ENCODE results near the gene NBPF1. TPM values are rescaled to one million over a fixed set of nuclear protein-coding genes. Genes with fewer than 3 reads are reported as not detected.
"Not testable (repeated sequence)": the region's sequence is repeated elsewhere in the genome, so short reads cannot be mapped to it uniquely, and the experiment has no call there.

The NBPF1 gene
- polyA plus RNA-seq, 1 donor from 2014 or later: 78.0 TPM

DNA sequence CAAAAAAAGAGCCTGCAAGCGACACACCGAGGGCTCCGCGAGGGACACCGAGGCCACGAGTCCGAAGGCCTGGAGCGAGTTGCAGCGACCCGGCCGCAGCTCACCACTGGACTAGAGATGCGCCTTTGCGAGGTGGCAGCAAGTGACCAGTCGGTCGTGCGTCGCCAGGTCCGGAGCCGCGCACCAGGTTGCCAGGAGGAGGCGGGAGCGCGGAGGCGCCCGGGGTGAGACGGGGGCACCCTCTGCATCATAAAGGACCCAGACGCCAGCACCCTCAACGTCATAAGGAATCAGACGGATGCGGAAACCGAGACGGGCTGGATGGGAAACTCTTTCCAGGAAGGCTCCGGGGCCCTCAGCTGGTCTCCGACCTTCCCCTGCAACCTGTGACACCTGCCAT lies 77.9 kb downstream of the NBPF1 start:
- H3K9me2 ChIP-seq (ENCODE audit: insufficient read depth, low read length); H4K20me1 ChIP-seq (ENCODE audit: insufficient read depth); H3K27me3 ChIP-seq (ENCODE audit: insufficient read depth, low read depth, low read length); H3K36me3 ChIP-seq (ENCODE audit: insufficient read depth, low read length); H3K9me3 ChIP-seq (ENCODE audit: low read length); H3K4me2 ChIP-seq (ENCODE audit: low read length); H3F3A ChIP-seq (ENCODE audit: insufficient read depth, low read length, poor library complexity, severe bottlenecking); H2AFZ ChIP-seq (ENCODE audit: low read depth, low read length); H3K79me2 ChIP-seq (replicated peaks; ENCODE audit: insufficient read depth, low read length); H3K27ac ChIP-seq (ENCODE audit: low read length); H3K9ac ChIP-seq (ENCODE audit: low read length): not testable (repeated sequence)
- peak overlapping the region; percentile 46 for H3K4me3 ChIP-seq (ENCODE audit: low read length)

- TF ChIP-seq REST (IDR thresholded peaks at IDR 0.05; ENCODE audit: borderline replicate concordance) (peak; percentile 7), TAF1 (IDR thresholded peaks at IDR 0.05; ENCODE audit: low read depth) (peak; percentile 20)
- H3K27ac ChIP-seq (ENCODE audit: low read length): not testable (repeated sequence)
These were observed 78.4 kb downstream of the NBPF1 start for GRCh38 chr1:16534829-16535456.

GRCh38 chr1:16534239-16534828 lies 79.0 kb downstream of the NBPF1 start:
- not testable (repeated sequence) for H3K27me3 ChIP-seq (ENCODE audit: insufficient read depth, low read depth, low read length); H3K79me2 ChIP-seq (replicated peaks; ENCODE audit: insufficient read depth, low read length); H3K9ac ChIP-seq (ENCODE audit: low read length); H3K4me2 ChIP-seq (ENCODE audit: low read length); H3K27ac ChIP-seq (ENCODE audit: low read length); H2AFZ ChIP-seq (ENCODE audit: low read depth, low read length); H4K20me1 ChIP-seq (ENCODE audit: insufficient read depth); H3F3A ChIP-seq (ENCODE audit: insufficient read depth, low read length, poor library complexity, severe bottlenecking); H3K9me2 ChIP-seq (ENCODE audit: insufficient read depth, low read length); H3K9me3 ChIP-seq (ENCODE audit: low read length); H3K36me3 ChIP-seq (ENCODE audit: insufficient read depth, low read length)
- TF ChIP-seq TAF1 (IDR thresholded peaks at IDR 0.05; ENCODE audit: low read depth): peak; percentile 10
- H3K4me3 ChIP-seq (ENCODE audit: low read length): peak overlapping the region; percentile 46

More at GRCh38 chr1:16534829-16535456, 78.4 kb downstream of the NBPF1 start:
- not testable (repeated sequence) for H3K9me2 ChIP-seq (ENCODE audit: insufficient read depth, low read length); H3K9me3 ChIP-seq (ENCODE audit: low read length); H3K79me2 ChIP-seq (replicated peaks; ENCODE audit: insufficient read depth, low read length); H3K36me3 ChIP-seq (ENCODE audit: insufficient read depth, low read length); H4K20me1 ChIP-seq (ENCODE audit: insufficient read depth); H2AFZ ChIP-seq (ENCODE audit: low read depth, low read length); H3K4me2 ChIP-seq (ENCODE audit: low read length); H3K27me3 ChIP-seq (ENCODE audit: insufficient read depth, low read depth, low read length); H3F3A ChIP-seq (ENCODE audit: insufficient read depth, low read length, poor library complexity, severe bottlenecking)
- Histone ChIP-seq H3K9ac (ENCODE audit: low read length) (peak overlapping the region; percentile 36), H3K4me3 (ENCODE audit: low read length) (peak overlapping the region; percentile 46)

GRCh38 chr1:16532235-16532991 lies 81.0 kb downstream of the NBPF1 start:
- not testable (repeated sequence) for H4K20me1 ChIP-seq (ENCODE audit: insufficient read depth); H3K9me2 ChIP-seq (ENCODE audit: insufficient read depth, low read length); H2AFZ ChIP-seq (ENCODE audit: low read depth, low read length); H3F3A ChIP-seq (ENCODE audit: insufficient read depth, low read length, poor library complexity, severe bottlenecking); H3K4me3 ChIP-seq (ENCODE audit: low read length); H3K27me3 ChIP-seq (ENCODE audit: insufficient read depth, low read depth, low read length); H3K4me2 ChIP-seq (ENCODE audit: low read length); H3K36me3 ChIP-seq (ENCODE audit: insufficient read depth, low read length); H3K9ac ChIP-seq (ENCODE audit: low read length); H3K9me3 ChIP-seq (ENCODE audit: low read length); H3K79me2 ChIP-seq (replicated peaks; ENCODE audit: insufficient read depth, low read length); H3K27ac ChIP-seq (ENCODE audit: low read length)

DNA sequence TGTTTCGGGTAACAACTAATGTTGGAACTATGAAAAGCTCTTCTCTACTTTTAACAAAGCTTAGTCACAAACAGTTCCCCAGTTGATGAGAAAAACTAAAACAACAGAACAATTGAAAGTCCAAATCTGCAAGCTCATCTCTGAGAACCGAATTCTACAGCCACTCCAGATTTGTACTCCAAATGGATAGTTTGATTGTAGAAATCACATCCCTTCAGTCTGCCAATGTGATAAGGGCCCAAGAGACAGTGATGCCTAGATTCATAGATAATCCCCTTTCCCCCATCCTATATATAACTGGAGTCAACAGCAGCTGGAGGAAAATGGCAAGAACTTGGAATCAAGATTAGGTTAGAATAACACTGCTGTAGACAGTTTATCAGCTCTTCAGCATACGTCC lies 85.0 kb downstream of the NBPF1 start:
- not testable (repeated sequence) for H3K27ac ChIP-seq (ENCODE audit: low read length); H3K36me3 ChIP-seq (ENCODE audit: insufficient read depth, low read length)

DNA sequence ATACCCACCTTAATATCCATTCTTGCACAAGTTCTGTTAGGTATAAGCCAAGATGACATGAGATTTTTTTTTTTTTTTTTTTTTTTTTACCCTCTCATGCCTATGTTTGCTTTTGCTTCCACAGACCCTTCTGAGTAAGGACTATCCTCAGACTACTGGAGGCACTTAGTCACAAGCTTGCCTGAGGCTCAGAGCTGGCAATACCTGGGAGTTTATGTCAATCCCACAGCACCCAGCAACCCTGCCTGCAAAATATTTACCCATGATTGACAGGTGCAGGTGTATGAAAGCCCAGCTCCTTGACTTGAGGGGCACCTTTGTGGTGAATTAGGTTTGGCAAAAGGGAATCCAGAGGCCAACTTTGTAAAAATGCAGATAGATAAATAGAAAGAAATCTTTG lies 87.6 kb downstream of the NBPF1 start:
- not testable (repeated sequence) for H3K27me3 ChIP-seq (ENCODE audit: insufficient read depth, low read depth, low read length); H4K20me1 ChIP-seq (ENCODE audit: insufficient read depth); H3K9me3 ChIP-seq (ENCODE audit: low read length)

More for the DNA sequence above, 85.0 kb downstream of the NBPF1 start:
- H4K20me1 ChIP-seq (ENCODE audit: insufficient read depth); H3K9me3 ChIP-seq (ENCODE audit: low read length); H3K9ac ChIP-seq (ENCODE audit: low read length); H3K79me2 ChIP-seq (replicated peaks; ENCODE audit: insufficient read depth, low read length); H2AFZ ChIP-seq (ENCODE audit: low read depth, low read length); H3K27me3 ChIP-seq (ENCODE audit: insufficient read depth, low read depth, low read length); H3K9me2 ChIP-seq (ENCODE audit: insufficient read depth, low read length); H3K4me2 ChIP-seq (ENCODE audit: low read length); H3K4me3 ChIP-seq (ENCODE audit: low read length); H3F3A ChIP-seq (ENCODE audit: insufficient read depth, low read length, poor library complexity, severe bottlenecking): not testable (repeated sequence)

More for the DNA sequence above, 87.6 kb downstream of the NBPF1 start:
- not testable (repeated sequence) for H3K9ac ChIP-seq (ENCODE audit: low read length); H3K4me3 ChIP-seq (ENCODE audit: low read length); H3K36me3 ChIP-seq (ENCODE audit: insufficient read depth, low read length); H3K9me2 ChIP-seq (ENCODE audit: insufficient read depth, low read length); H2AFZ ChIP-seq (ENCODE audit: low read depth, low read length); H3K27ac ChIP-seq (ENCODE audit: low read length); H3F3A ChIP-seq (ENCODE audit: insufficient read depth, low read length, poor library complexity, severe bottlenecking); H3K79me2 ChIP-seq (replicated peaks; ENCODE audit: insufficient read depth, low read length); H3K4me2 ChIP-seq (ENCODE audit: low read length)

Data from neural cell (in vitro differentiated cells).